Vagina (tissue), 2 donors: ENCODE data around the gene RACGAP1.
"Not testable (repeated sequence)": the region's sequence is repeated elsewhere in the genome, so short reads cannot be mapped to it uniquely, and the experiment has no call there.

Source experiments
- POLR2A ChIP-seq, 2 donors: fragments of 450-650 bp; IDR thresholded peaks; one replicate each; pipeline ENCODE4 v1.6.1; 2017; ENCODE audit warnings: antibody characterized with exemption in 2 of 2, mild to moderate bottlenecking in 2 of 2, moderate library complexity in 2 of 2
- POLR2AphosphoS5 ChIP-seq, 2 donors: sonication (generic); formaldehyde crosslinking; IDR thresholded peaks; one replicate each; pipeline ENCODE4 v1.9.0; 2017; ENCODE audit warnings: antibody characterized with exemption in 2 of 2, mild to moderate bottlenecking in 2 of 2, low read depth in 1 of 2; ENCODE audit not compliant: insufficient read depth in 1 of 2

GRCh38 chr12:49989400-49989799 lies 35.9 kb downstream of the RACGAP1 start:
- TF ChIP-seq POLR2AphosphoS5 (IDR thresholded peaks at IDR 0.05; ENCODE audit: insufficient read depth in 1 of 2, low read depth in 1 of 2); POLR2A (IDR thresholded peaks at IDR 0.05): not testable (repeated sequence)
